A549 treated with dexamethasone at 1 μM for 4 hours (cell line): ENCODE measurements around the gene EVPL. TPM values are rescaled to one million over a fixed set of nuclear protein-coding genes. Genes with fewer than 3 reads are reported as not detected.

Experiments
- total RNA-seq: library from RNA; stranded (reverse); fragments of 200-300 nt; extraction: Qiagen RNA extraction; gene quantifications from 5 replicates; pipeline ENCODE4 v1.2.3, GENCODE V29; 2022

Gene EVPL
- total RNA-seq = 12.7 to 19.5 TPM (median 17.8 TPM) in 5 replicates

GRCh38 chr17:76027159-76027839 is at the start of gene EVPL:
Gene EVPL (minus strand): TSS chr17:76027306. CDS start chr17:76027198, 108 bp downstream.

GRCh38 chr17:76074390-76075363 is 47.6 kb upstream of the EVPL start, which contains the start of gene GALR2:
Gene GALR2 (plus strand): TSS chr17:76074781. CDS start chr17:76074884, 103 bp downstream.

GRCh38 chr17:76072148-76072858 is 45.2 kb upstream of the EVPL start, which contains the start of gene SRP68:
Gene SRP68 (minus strand): TSS chr17:76072517. CDS start chr17:76072491, 26 bp downstream.

GRCh38 chr17:76000755-76001521 is 26.2 kb downstream of the EVPL start, which contains the start of gene CDK3:
Gene CDK3 (plus strand): TSS chr17:76000855. CDS start chr17:76001426, 571 bp downstream.

GRCh38 chr17:75978938-75979704 is 48.0 kb downstream of the EVPL start, which contains the start of the genes ACOX1 and TEN1:
Gene ACOX1 (minus strand): TSS chr17:75979166. CDS start chr17:75979073, 93 bp downstream.
Gene TEN1 (plus strand): TSS chr17:75979240. CDS start chr17:75986193, 6,953 bp downstream.

Other genes with a start within 250 kb of the EVPL start
- gene UNK, start 242.5 kb downstream of the EVPL start, total RNA-seq = 25.1 to 30.9 TPM (median 29.6 TPM) in 5 replicates
- 3.2 to 6.9 TPM (median 6.3 TPM) in 5 replicates for gene UNC13D, start 182.9 kb downstream of the EVPL start, total RNA-seq
- 86.8 to 93.9 TPM (median 89.6 TPM) in 5 replicates for gene WBP2, start 172.0 kb downstream of the EVPL start, total RNA-seq
- gene TRIM47, start 148.7 kb downstream of the EVPL start, total RNA-seq = 145 to 227 TPM (median 215 TPM) in 5 replicates
- 24.6 to 40.6 TPM (median 35.3 TPM) in 5 replicates for gene TRIM65, start 130.4 kb downstream of the EVPL start, total RNA-seq
- gene MRPL38, start 122.4 kb downstream of the EVPL start, total RNA-seq = 78.3 to 135 TPM (median 120 TPM) in 5 replicates
- 3.8 to 8.2 TPM (median 7.2 TPM) in 5 replicates for gene FBF1, start 86.3 kb downstream of the EVPL start, total RNA-seq
- gene ACOX1, start 48.1 kb downstream of the EVPL start, total RNA-seq = 15.4 to 19.6 TPM (median 18.6 TPM) in 5 replicates
- 20.4 to 22.4 TPM (median 22.0 TPM) in 5 replicates for gene TEN1, start 48.1 kb downstream of the EVPL start, total RNA-seq
- 1.3 to 4.7 TPM (median 4.1 TPM) in 5 replicates for gene CDK3, start 26.5 kb downstream of the EVPL start, total RNA-seq
- gene SRP68, start 45.2 kb upstream of the EVPL start, total RNA-seq = 70.7 to 88.6 TPM (median 85.9 TPM) in 5 replicates
- gene GALR2, start 47.5 kb upstream of the EVPL start, total RNA-seq = 0.54 to 1.8 TPM (median 1.7 TPM) in 5 replicates
- gene ZACN, start 51.9 kb upstream of the EVPL start, total RNA-seq = 0.08 to 0.39 TPM (median 0.20 TPM) in 5 replicates
- gene EXOC7, start 76.5 kb upstream of the EVPL start, total RNA-seq = 52.7 to 68.6 TPM (median 61.2 TPM) in 5 replicates
- 0.65 to 1.4 TPM (median 1.1 TPM) in 5 replicates for gene FOXJ1, start 113.9 kb upstream of the EVPL start, total RNA-seq
- gene RNF157, start 213.2 kb upstream of the EVPL start, total RNA-seq = 9.1 to 12.6 TPM (median 12.4 TPM) in 5 replicates
- 99.9 to 203 TPM (median 190 TPM) in 5 replicates for gene UBALD2, start 238.0 kb upstream of the EVPL start, total RNA-seq